Endometrium (tissue), 2 donors: ENCODE measurements around the gene FNBP1L.
A peak's percentile ranks its signal among the peaks of the same experiment; 100 is the strongest.
"Not testable (repeated sequence)": the region's sequence is repeated elsewhere in the genome, so short reads cannot be mapped to it uniquely, and the experiment has no call there.

Experiments used
- FAIRE-seq: peaks from 2 replicates; lab custom pipeline; 2012; peaks lifted over from hg19 to GRCh38; lab: Jason Lieb, UNC
- donor health status: control.
- donor health status: control.

Gene FNBP1L

DNA sequence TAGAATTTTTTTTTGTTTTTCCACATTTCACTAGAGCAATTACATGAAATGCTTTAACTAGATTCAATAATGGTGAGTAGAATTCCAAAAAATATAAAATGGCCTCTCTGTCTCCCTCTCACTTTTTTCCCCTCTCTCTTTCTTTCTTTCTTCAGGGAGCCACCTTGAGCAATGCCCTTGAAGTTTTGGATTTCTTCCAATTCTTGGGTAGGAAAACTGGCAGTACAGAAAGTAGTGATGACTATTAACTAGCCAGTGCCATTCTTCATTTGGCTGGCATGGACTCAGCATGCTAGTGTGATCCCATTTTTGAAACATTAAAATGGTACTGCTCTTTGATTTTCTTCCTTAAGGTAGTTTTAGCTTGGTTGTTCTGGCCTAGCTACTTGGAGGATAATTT lies 4.5 kb upstream of the FNBP1L start:
- FAIRE-seq, result no peak

DNA sequence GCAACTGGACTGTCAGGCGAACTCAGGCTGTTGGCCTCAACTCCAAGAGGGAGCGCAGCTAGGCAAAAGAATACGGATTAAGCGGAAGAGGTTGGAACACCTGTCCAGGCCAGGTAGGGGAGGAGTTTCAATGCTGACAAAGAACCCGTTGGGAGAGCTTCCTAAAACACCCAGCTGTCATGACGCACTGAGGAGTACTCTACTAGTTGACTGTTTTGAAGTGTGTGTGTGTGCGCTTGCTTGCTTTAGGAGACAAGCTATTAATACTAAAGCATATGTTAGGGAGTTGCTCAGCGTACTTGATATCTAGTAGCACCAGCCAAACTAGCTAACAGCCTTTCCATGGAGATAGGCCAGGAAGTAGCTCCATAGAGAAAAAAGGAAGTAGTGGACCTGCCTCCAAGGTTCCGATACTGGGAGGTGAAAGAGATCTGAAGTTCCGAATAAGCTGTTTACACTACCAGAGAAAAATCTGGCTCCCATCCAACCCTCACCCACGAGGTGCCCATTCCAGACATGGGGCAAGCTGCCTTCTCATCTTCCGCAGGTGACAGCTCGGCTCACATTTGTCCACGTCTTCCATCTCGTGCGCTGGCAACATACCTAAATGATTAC lies 974 bp upstream of the FNBP1L start:
- FAIRE-seq, result no peak

DNA sequence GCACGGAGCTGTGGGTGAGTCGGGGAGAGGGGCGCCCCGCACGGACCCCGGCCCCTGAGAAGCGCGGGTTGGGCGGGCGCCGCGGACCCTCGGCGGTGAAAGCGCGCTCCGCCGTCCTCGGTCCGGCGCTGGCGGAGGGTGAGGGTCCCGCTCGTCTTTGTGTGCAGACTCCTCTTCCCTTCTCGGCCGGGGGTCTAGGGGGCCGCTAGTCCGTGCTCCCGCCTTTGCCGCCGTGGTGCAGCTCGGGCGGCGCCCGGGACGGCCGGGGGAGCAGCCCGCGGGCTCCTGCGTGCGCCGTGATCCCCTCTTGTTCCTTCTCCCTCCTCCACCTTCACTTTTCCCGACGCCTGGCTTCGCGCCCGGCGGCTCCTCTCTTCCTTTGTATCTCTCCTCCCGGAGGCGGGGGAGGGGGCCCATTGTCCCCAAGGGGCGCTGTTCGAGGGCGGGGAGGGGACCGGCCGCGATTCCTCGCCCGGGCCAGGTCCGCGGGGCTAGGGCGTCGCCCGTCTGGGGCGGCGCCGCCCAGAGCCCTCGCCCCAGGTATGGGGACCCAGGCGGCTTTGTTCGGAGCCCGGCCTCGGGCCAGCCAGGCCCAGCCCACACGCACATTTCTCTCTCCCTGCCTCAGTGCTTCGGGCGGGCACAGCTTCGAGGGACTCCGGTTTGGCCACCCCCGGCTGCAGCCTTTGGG lies 519 bp downstream of the FNBP1L start:
- no peak for FAIRE-seq

DNA sequence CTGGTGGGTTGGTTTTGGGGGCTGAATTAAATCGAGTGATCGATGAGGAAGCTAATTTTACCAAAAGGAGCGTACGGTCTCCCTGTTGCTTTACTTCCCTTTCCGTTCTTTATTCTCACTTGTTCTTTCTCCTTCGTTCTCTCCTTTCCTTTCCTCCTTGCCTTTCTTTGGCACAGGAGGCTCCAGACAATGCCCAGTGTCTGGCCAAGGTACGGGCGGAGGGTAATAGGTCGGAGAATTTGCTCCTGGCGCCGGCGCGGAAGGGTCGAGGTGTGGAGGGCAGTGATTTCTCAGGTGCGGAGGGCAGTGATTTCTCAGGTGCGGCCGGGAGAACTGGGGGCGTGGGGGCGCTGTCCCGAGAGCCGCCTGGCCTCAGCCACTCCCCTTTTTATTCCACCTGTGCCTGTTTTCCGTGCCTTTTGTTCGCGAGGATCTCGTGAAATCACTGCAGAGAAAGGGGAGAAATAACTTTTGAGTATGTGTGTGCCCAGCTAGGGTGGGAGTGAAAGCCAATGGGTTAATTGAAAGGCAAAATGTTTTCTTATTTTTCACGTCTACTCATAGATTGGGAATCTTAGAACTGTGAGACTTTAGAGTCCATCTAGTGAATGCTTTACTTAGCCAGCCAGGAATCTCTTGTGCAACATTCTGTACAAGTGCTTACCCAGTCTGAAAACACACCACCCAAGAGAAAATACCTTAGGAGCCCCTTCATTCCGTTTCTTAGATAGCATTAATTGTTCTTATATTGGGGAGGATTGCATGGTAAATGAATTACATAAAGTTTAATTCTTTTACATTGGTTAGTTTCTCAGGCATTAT lies 1.3 kb downstream of the FNBP1L start:
- no peak for FAIRE-seq

DNA sequence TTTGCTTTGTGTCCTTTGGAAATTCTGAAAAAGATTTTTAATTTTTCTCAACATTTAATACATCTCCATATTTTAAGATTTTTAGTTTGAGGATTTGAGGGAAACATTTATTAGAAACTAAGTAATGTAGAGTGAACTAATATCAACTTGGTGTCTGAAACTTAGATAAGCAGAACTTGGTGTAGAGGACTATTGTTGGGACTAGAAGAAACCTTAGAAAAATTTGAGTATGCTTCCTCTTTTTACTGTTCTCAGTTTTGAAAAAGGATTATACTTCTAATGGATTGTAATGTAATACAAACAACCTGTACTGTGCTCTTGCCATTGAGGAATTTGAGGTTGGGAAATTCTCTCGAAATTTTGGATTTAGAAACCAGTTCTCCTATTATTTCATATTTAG lies 2.4 kb downstream of the FNBP1L start:
- FAIRE-seq, result no peak

DNA sequence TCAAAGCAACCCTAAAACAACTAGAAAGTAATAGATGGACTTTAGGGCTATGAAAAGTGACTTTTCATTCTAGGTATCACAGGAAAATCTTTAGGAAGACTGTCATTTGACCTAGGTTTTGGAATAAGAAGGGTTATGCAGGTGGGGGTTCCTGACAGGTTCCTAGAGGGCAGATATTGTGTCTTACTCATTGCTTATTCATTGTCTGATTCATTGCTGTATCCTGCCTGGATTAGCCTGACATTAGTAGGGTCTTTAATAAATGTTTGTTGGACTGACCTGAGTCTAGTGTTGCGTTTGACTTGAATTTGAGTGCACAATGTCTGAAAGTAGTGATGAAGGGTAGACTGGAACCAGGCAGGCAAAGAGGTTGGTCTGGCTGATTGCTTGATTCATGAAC lies 6.0 kb downstream of the FNBP1L start:
- FAIRE-seq, result no peak

DNA sequence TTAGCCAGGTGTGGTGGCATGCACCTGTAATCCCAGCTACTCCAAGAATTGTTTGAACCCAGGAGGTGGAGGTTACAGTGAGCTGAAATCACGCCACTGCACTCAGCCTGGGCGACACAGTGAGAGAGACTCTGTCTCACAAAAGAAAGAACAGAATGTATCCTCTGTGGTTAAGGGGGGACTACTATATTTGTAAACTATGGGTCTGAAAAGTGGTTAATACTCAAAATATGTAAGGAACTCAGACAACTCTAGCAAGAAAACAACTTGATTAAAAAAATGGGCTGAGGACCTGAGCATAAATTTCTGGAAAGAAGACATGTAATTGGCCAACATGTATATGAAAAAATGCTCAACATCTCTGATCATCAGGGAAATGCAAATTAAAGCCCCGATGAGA lies 11.2 kb downstream of the FNBP1L start:
- FAIRE-seq, result no peak

DNA sequence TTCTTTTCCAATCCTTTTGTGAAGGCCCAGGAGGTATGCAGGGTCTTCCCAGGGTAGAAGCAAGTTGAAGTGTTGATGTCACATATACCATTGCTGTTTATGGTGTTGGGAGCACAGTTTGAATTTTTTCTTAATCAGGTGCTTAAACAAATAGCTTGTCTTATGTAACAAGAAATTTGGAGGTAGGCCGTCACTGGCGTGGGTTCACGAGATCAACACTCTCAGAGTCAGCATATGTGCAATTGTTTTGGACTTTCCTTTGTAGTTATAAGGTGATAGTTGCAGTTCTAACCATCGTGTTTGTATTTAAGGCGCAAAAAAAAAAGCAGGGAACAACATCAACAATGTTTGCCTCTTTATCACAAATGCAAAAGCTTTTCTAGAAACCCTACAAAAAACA lies 13.3 kb downstream of the FNBP1L start:
- no peak for FAIRE-seq

DNA sequence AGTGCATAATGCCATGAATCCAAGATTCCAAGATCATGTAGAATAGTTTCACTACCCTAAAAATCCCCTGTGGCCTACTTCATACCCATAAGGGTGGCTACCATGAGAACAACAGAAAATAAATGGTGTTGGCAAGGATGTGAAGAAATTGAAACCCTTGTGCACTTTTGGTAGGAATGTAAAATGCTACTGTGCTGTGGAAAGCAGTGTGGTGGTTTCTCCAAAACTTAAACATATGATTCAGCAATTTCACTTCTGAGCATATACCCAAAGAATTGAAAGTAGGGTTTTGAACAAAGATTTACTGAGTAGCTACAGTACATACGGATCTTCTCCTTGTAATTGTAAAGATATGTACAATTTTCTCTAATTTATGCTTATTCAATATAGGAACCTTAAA lies 16.0 kb downstream of the FNBP1L start:
- FAIRE-seq, result no peak

DNA sequence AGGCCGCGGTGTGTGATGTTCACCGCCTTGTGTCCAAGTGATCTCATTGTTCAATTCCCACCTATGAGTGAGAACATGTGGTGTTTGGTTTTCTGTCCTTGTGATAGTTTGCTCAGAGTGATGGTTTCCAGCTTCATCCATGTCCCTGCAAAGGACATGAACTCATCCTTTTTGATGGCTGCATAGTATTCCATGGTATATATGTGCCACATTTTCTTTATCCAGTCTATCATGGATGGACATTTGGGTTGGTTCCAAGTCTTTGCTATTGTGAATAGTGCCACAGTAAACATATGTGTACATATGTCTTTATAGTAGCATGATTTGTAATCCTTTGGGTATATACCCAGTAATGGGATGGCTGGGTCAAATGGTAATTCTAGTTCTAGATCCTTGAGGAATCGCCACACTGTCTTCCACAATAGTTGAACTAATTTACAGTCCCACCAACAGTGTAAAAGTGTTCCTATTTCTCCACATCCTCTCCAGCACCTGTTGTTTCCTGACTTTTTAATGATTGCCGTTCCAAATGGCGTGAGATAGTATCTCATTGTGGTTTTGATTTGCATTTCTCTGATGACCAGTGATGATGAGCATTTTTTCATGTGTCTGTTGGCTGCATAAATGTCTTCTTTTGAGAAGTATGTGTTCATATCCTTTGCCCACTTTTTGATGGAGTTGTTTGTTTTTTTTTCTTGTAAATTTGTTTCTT lies 17.6 kb downstream of the FNBP1L start:
- FAIRE-seq, result not testable (repeated sequence)

DNA sequence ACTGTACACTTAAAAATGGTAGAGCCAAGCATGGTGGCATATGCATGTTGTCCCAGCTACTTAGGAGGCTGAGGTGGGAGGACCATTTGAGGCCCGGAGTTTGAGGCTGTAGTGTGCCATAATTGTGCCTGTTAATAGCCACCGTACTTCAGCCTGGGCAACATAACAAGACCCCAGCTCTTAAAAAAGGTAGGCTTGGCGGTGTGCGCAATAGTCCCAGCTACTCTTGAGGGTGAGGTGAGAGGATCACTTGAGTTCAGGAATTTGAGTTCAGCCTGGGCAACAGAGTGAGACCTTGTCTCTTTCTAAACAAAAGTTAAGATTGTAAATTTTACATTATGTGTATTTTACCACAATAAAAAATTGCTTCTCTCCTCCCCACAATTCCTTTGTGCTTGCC lies 19.7 kb downstream of the FNBP1L start:
- no peak for FAIRE-seq

DNA sequence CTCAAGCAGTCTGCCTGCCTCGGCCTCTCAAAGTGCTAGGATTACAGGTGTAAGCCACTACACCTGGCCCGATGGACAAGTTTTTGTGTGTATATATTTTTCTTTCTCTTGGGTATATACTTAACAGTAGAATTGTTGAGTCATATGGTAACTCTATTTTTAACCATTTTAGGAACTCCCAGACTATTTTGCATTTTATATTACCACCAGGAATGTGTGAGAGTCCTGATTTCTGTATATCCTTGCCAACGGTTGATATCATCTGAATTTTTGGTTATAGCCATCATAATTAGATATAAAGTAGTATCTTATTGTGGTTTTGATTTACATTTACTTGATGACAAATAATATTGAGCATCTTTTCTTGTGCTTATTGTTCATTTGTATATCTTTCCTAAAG lies 20.7 kb downstream of the FNBP1L start:
- FAIRE-seq, result no peak

DNA sequence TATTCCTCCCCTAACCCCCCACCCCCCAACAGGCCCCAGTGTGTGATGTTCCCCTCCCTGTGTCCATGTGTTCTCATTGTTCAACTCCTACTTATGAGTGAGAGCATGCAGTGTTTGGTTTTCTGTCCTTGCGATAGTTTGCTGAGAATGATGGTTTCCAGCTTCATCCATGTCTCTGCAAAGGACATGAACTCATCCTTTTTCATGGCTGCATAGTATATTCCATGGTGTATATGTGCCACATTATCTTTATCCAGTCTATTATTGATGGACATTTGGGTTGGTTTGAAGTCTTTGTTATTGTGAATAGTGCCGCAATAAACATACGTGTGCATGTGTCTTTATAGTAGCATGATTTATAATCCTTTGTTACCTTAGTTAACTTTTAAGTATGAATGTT lies 21.3 kb downstream of the FNBP1L start:
- FAIRE-seq, result not testable (repeated sequence)

DNA sequence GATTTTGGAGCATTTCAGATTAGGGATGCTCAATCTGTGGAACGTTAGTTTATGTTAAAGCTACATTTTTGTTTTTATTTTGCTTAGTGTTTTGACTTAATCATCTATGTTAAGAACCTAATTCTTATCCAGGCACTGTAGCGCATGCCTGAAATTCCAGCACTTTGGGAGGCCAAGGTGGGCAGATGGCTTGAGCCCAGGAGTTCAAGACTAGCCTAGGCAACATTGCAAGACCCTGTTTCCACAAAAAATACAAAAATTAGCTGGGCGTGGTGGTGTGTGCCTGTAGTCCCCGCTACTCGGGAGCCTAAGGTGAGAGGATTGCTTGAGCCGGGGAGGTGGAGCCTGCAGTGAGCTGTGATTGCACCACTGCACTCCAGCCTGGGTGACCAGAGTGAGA lies 23.4 kb downstream of the FNBP1L start:
- FAIRE-seq, result no peak

DNA sequence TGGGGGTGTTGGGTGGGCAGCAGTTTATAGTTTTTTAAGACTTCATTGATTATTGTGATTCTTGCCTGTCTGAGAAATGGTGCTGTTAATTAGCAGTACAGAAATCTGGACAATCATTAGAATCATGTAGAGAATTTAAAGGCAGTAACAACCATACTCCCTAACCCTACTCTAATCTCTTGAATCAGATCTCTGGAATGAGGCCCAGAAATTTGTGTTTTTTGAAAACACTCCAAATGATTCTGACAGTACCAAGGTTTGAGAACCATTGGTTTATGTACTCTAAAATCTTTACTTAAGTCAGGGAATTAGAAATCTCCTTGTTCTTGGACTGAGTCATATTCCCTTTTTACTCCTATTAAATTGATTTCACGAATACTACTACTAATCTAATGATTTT lies 24.0 kb downstream of the FNBP1L start:
- FAIRE-seq, result peak; percentile 75

DNA sequence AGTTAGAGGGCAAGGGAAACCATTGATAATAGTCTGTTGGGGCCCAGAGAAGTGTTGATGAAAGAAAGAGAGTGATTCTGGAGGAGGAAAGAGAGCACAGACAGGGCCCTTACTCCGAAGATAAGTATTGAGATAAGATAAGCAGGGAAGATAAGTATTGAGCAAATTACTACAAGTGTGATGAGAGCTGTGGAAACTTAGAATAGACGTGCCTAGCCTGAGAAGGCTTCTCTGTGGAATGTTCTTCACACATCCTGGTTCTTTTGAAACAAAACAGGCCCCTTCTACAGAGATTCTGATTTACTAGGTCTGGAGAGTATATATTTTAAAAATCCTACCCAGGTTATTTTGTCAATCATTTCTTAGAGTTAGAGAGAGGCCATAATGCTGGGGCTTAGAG lies 26.4 kb downstream of the FNBP1L start:
- FAIRE-seq, result no peak

DNA sequence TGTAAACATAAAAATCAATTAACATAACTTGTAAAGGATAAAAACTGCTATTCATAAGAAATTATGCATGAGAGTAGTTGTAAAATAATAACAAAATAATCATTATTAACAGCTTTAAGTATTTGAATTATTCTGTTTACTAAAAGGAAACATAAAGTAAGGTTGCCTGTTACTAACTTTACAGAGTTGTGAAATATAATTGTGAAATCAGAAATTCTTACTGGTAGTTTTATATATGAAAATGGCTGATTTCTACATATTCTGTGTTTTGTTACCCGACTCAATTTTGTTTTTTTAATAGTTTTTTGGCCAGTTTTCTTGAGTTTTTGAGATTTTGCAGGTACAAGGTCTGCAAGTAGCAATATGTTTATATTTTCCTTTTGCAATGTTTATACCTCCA lies 27.8 kb downstream of the FNBP1L start:
- peak; percentile 48 for FAIRE-seq

DNA sequence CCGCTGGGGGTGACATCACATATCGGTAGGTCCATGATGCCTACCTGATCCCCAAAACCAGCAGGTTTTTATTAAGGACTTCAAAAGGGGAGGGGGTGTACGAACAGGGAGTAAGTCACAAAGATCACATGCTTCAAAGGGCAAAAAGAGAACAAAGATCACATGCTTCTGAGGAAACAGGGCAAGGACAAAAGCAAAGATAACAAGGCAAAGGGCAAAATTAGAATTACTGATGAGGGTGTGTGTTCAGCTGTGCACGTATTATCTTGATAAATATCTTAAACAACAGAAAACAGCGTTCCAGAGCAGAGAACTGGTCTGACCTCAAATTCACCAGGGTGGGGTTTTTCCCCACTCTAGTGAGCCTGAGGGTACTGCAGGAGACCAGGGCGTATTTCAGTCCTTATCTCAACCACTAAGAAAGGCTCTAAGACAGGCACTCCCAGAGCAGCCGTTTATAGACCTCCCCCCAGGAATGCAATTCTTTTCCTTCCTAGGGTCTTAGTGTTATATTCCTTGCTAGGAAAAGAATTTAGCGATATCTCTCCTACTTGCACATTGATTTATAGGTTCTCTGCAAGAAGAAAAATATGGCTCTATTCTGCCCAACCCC lies 31.3 kb downstream of the FNBP1L start:
- FAIRE-seq, result not testable (repeated sequence)

DNA sequence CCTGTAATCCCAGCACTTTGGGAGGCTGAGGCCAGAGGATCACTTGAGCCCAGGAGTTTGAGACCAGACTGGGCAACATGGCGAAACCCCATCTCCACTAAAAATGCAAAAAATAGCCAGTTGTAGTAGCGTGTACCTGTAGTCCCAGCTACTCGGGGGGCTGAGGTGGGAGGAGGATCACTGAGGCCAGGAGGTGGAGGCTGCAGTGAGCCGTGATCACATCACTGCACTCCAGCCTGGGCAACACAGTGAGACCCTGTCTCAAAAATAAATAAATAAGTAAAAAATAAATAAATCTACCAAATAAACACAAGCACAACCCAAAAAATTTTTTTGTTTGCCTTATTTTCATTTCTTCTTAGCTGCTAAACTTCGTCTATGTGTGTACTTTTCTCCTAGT lies 34.0 kb downstream of the FNBP1L start:
- not testable (repeated sequence) for FAIRE-seq

DNA sequence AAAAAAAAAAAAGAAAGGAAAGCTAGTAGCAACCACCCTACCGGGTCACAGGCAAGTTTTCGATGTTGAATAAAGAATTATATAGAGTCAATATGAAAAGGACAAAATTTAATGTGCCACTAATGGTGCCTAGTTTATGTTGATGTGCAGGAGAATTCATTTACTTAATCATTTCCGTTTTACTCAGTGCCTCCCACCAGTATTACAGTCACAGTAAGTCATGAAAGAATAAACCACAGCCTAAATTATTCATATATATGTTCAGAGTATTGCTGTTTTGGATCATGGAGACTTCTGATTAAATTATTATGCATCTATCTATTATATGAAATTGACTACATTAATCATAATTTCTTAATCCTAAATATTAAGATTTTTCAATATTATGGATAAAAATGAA lies 35.3 kb downstream of the FNBP1L start:
- FAIRE-seq, result peak; percentile 54

DNA sequence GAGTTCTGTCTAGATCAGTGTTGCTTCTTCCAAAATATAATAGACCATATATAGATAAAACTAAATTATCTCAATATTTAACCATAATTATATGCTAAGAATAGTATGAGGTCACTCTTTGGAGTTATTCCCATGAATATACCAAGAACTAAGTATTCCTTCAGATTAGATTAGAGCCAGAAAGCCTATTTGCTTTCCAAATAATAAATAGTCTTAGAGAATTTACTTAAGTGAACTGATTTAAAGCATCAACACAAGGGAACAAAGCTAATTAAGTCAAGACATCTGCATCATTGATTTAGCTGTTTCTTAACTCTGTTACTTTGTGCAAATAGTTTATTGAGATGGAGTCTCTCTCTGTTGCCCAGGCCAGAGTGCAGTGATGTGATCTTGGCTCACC lies 35.7 kb downstream of the FNBP1L start:
- FAIRE-seq, result no peak

DNA sequence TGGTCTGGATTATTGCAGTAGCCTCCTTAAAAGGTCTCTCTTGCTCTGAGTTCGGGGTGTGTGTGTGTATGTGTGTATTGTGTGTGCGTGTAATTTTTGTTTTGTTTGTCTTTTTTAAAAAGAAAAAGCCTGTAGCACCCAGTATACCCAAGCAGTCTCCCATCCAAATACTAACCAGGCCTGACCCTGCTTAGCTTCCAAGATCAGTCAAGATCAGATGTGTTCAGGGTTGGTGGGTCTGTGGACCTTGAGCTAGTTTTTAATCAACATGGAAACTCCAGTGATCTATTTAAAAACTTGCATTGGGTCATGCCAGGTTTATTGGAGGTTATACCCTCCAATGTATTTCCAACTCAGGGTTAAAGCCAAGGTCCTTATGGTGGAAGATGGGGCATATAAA lies 40.3 kb downstream of the FNBP1L start:
- FAIRE-seq, result no peak
